ENCODE data around the gene APC2.

APC2 gene

DNA sequence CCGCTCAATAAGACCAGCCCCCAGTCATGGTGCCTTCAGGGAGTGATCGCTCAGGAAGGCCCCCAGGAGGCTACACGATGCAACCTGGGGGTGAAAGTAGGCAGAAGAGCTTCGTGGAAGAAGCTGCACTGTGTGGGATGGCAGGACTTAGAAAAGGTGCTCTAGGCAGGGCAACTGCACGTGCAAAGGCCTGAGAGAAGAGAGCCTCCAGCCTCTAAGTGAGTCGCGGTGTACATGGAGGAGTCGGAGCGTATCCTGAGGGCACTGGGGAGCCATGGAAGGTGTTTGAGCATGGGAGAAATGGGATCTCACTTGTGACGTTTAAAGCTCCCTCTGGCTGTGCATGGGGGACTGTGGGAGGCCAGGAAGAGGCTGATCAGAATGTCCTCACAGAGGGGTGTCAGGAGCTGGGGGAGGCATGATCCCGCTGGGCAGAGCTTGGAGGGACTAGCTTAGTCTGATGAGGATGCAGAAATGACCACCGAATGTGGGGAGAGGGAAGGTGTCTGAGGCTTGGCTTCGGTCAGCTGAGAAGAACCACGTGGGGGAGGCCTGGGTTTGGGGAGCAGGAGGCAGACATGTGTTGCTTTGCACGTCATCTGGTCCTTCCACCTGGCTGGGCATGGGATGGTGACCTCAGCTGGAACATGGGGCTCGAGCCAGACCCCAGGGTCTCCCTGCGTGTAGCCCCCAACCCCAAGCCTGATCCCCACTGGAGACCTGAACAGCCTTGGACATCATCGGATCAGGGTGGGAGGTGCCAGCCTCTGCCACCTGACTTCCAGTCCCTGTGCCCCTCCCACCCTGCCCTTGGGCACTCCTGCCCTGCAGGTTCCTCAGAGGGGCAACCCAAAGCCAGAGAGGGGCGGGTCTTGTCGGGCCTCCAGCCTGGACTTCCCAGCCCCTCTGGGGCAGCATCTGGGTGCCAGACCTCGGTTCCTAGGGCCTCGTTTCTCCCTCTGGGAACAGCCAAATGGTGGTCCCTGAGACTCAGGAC, 1.1 kb downstream of the APC2 start:
- DNase-seq: no peak

DNA sequence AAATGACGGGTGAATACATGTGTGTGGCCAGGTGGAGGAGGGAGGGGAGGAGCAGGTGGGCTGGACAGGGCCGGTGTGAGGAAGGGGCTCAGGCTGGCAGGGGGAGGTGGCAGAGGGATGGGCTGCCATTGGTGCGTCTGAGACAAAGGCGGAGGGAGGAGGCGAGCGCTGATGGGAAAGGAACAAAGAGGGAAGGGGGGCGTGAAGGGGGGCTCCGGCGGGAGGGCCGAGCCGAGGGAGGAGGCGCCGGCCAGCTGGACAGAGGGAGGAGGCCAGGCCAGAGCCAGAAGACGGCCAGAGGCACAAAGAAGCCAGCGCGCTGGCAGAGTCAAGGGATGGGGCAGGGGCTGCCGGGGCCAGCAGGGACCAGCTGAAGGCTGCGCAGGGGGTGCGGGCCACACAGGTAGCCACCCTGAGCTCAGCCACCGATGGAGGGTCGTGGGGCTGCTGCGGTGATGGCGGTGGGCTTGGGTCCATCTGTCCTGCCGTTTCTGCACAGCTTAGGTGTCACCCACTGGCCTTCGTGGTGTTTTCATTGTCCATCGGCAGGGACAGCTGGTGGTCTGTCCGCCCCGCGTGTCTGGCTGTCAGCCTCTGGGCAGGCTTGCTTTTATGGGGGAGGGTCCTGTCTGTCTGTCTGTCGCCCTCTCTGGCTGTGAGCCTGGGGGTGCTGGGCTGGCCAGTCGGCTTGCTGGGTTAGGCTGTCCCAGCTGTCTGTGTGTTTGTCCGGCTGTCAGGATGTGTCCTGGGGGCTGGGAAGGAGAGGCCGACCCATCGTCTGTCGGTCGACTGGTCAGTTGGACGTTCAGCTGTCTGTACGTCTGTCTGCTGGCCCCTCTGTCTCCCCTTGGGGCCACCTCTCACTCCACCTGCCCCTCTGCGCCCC, 2.2 kb downstream of the APC2 start:
- no peak for DNase-seq

GRCh38 chr19:1452802-1453524, 3.0 kb downstream of the APC2 start:
- no peak for DNase-seq

DNA sequence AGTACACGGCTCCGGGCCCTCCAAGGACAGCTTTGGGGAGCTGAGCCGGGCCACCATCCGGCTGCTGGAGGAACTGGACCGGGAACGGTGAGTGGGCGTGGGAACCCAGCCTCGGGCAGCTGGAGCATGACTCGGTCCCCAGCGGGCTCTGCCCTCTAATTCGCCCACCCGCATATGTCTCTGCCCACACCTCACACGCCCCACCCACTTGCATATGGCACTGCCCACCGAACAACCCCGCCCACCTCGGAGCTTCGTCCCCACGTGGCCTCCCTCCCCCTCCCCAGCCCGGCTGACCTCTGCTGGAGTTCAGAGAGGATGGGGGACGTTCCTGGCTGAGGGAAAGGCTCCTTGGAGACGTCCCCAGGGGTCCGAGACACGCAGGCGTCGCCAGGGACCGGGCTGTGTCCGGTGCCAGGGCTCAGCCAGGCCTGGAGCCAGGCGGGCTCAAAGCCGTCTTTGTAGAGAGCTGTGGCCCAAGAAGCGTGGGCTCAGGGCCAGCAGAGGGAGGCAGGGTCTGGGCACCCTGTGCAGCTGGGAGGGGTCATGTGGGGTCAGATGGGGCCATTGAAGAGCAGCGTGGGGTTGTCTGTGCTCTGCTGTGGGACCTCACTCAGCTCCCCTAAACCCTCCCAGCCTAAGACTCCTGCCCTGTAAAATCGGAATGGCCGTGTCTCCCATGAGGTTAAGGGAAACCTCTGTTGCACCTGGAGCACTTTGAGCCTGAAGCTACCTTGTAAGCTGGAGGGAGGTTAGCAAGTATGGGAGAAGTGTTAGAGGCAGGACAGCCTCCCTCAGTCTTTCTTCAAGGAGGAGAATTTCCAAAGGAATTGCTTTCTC, 3.8 kb downstream of the APC2 start:
- DNase-seq: no peak

GRCh38 chr19:1455002-1455335, 5.0 kb downstream of the APC2 start:
- DNase-seq: no peak

DNA sequence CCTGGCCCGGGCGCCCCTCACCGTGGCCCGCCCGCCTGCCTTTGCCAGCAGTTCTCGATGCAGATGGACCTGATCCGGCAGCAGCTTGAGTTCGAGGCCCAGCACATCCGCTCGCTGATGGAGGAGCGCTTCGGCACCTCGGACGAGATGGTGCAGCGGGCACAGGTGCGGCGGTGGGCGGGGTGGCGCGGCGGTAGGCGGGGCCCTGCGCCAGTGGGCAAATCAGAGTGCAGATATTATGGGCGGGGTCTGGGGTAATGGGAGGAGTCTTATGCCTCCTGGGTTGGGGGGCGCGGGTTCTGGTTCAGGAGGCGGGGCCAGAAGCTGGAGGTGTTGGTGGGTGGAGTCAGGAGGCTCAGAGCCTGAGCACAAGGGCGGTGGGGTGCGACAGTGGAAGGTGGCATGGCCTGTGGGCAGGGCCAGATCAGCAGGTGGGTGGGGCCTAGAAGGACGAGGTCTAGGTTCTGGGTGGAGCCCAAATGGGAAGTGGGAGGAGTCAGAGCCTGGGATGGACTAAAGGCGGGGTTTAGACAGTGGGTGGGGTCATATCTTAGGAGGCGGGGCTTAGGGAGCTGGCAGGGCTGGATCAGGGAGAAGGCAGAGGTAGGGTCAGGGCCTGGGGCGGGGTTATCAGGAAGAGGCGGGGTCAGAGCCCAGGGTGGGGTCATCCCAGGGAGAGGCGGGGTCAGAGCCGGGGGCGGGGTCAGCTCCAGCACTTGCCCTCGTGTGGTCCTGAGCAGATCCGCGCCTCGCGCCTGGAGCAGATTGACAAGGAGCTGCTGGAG, 5.6 kb downstream of the APC2 start:
- peak in 4 of 5 donors; percentile 39 to 70 (median 50) for DNase-seq

DNA sequence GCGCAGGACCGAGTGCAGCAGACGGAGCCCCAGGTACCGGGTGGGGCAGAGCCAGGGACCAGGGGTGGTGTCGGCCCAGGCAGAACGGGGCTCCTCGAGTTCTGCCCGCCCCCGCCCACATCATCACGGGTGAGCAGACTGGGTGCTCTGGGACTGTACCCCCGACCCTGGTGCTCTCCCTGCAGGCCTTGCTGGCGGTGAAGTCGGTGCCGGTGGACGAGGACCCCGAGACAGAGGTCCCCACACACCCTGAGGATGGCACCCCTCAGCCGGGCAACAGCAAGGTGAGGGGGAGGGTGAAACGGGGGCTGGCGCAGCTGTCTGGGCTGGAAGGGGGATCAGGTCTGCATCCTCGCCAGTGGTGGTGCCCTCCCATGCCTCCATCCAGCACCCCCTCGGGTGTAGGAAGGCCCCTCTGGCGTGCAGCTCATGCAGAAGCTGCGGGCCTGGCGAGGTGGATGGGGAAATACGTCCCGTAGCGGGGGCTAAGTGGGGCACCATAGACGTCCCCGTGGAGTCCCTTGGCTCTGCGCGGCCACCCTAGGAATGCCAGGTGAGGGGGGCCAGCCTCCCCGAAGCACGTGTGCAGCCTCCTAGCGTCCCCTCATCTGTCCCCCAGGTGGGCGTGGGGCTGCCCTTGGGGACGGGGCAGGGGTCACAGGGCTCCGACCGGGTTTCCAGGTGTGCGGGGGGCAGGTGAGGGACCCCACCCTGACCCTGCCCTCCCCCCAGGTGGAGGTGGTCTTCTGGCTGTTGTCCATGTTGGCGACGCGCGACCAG, 6.4 kb downstream of the APC2 start:
- no peak for DNase-seq

- no peak for DNase-seq
These were observed 7.3 kb downstream of the APC2 start for GRCh38 chr19:1457031-1457739.

DNA sequence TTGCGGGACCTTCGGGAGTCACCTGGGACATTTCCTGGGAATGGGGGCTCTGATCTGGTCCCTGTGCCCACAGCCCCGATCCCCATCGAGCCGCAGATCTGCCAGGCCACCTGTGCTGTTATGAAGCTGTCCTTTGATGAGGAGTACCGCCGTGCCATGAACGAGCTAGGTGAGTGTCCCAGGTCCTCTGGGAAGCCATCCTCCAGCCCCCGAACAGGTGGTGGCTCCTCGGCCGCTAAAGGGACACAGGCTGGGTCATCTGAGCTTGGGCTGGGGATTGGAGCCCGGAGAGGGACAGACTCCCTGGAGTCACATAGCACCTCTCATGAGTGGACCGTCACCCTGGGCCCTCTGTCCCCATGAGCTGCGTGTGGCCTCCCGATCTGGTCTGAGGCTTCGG, 8.0 kb downstream of the APC2 start:
- DNase-seq: no peak

- DNase-seq: no peak
These were observed 9.6 kb downstream of the APC2 start for GRCh38 chr19:1459479-1459878.

DNA sequence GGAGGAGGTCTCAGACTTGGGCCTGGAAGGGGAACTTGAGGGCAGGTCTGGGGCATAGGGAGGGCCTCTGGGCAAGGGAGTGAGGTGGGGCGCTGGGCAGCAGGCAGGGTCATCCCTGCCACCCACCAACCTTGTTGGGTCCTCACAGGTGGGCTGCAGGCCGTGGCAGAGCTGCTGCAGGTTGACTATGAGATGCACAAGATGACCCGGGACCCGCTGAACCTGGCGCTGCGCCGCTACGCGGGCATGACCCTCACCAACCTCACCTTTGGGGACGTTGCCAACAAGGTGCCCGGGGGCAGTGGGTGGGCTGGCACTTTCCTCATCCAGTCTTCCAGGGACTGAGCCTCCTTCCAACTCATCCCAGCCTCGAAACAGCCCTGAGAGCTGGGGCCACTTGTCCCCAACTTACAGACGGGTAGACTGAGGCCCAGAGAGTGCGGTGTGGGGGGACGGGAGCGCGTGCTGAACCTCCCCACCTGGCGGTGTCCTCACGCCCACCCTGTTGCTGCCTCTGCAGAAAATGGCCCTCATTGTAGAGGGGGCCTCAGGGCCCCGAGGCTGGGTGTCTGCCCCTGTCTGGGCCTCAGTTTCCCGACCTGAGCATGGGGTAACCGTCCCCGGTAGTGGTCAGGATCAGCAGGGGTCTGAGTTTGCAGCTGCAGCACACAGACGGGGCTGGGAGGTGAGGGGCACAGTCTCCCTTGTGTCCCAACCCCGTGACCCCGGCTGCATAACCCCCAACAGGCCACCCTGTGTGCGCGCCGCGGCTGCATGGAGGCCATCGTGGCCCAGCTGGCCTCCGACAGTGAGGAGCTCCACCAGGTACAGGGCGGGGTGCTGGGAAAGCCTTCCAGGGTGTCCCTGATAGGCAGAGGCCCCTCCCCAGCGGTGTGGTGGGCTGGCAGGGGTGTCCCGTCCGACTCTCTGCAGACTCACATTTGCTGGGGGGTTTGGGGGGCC, 10.4 kb downstream of the APC2 start:
- no peak for DNase-seq

GRCh38 chr19:1461862-1462261, 11.9 kb downstream of the APC2 start:
- no peak for DNase-seq

DNA sequence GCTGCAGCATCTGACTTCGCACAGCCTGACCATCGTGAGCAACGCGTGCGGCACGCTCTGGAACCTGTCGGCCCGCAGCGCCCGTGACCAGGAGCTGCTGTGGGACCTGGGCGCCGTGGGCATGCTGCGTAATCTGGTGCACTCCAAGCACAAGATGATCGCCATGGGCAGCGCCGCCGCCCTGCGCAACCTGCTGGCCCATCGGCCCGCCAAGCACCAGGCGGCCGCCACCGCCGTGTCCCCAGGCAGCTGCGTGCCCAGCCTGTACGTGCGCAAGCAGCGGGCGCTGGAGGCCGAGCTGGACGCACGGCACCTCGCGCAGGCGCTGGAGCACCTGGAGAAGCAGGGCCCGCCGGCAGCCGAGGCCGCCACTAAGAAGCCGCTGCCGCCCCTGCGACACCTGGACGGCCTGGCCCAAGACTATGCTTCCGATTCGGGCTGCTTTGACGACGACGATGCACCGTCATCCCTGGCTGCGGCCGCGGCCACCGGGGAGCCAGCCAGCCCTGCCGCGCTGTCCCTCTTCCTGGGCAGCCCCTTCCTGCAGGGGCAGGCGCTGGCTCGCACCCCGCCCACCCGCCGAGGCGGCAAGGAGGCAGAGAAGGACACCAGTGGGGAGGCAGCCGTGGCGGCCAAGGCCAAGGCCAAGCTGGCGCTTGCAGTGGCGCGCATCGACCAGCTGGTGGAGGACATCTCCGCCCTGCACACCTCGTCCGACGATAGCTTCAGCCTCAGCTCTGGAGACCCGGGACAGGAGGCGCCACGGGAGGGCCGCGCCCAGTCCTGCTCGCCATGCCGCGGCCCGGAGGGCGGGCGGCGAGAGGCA, 15.5 kb downstream of the APC2 start:
- DNase-seq: peak in 1 of 5 donors; percentile 39

DNA sequence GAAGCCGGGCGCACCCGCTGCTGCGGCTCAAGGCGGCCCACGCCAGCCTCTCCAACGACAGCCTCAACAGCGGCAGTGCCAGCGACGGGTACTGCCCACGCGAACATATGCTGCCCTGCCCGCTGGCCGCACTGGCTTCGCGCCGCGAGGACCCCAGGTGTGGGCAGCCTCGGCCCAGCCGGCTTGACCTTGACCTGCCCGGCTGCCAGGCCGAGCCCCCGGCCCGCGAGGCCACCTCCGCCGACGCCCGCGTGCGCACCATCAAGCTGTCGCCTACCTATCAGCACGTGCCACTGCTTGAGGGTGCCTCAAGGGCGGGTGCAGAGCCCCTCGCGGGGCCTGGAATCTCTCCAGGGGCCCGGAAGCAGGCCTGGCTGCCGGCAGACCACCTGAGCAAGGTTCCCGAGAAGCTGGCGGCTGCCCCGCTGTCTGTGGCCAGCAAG, 16.1 kb downstream of the APC2 start:
- no peak for DNase-seq

DNA sequence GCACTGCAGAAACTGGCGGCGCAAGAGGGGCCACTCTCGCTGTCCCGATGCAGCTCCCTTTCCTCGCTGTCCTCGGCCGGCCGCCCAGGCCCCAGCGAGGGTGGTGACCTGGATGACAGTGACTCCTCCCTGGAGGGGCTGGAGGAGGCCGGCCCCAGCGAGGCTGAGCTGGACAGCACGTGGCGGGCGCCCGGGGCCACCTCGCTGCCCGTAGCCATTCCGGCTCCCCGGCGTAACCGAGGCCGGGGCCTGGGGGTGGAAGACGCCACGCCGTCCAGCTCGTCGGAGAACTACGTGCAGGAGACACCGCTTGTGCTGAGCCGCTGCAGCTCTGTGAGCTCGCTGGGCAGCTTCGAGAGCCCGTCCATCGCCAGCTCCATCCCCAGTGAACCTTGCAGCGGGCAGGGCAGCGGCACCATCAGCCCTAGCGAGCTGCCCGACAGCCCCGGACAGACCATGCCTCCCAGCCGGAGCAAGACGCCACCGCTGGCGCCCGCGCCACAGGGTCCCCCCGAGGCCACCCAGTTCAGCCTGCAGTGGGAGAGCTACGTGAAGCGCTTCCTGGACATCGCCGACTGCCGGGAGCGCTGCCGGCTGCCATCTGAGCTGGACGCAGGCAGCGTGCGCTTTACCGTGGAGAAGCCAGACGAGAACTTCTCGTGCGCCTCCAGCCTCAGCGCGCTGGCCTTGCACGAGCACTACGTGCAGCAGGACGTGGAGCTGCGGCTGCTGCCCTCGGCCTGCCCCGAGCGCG, 16.7 kb downstream of the APC2 start:
- no peak for DNase-seq

GRCh38 chr19:1467215-1467489, 17.2 kb downstream of the APC2 start:
- no peak for DNase-seq
